SJSA1 (cell line): ENCODE data around the gene HIBCH. TPM values are rescaled to one million over a fixed set of nuclear protein-coding genes. Genes with fewer than 3 reads are reported as not detected.
"Not testable (repeated sequence)": the region's sequence is repeated elsewhere in the genome, so short reads cannot be mapped to it uniquely, and the experiment has no call there.

Experiments used
- DNase-seq, 2 experiments: peaks; one replicate each; pipeline ENCODE4 v3.0.0-alpha.2; 2015 to 2020; ENCODE audit warnings: low spot score in 2 of 2, low read depth in 1 of 2
- H3K27ac ChIP-seq: fragments of 250-450 bp; sonication (Bioruptor Pico); 2 replicates; pipeline ENCODE4 v1.5.1; 2020; ENCODE audit warnings: mild to moderate bottlenecking, moderate library complexity
- H3K27me3 ChIP-seq: fragments of 250-450 bp; sonication (Bioruptor Pico); replicated peaks from 2 replicates; pipeline ENCODE4 v1.5.1; 2020; ENCODE audit warnings: mild to moderate bottlenecking, moderate library complexity
- H3K36me3 ChIP-seq: fragments of 250-450 bp; sonication (Bioruptor Pico); 2 replicates; pipeline ENCODE4 v1.5.1; 2020; ENCODE audit warnings: mild to moderate bottlenecking
- H3K4me1 ChIP-seq: fragments of 250-450 bp; sonication (Bioruptor Pico); replicated peaks from 2 replicates; pipeline ENCODE4 v1.6.1; 2021; ENCODE audit warnings: mild to moderate bottlenecking
- H3K4me3 ChIP-seq: fragments of 250-450 bp; sonication (Bioruptor Pico); 2 replicates; pipeline ENCODE4 v1.5.1; 2020; ENCODE audit warnings: mild to moderate bottlenecking
- H3K9me3 ChIP-seq: fragments of 250-450 bp; sonication (Bioruptor Pico); replicated peaks from 2 replicates; pipeline ENCODE4 v1.5.1; 2020; ENCODE audit warnings: mild to moderate bottlenecking
- total RNA-seq: library from RNA; depleted of rRNA; stranded (reverse); fragments of >200 nt; shearing (Covaris generic); gene quantifications from 2 replicates; pipeline ENCODE4 v1.2.3, GENCODE V29; 2014

Gene HIBCH
- total RNA-seq, 1 experiment from 2014 or later: 16.0 TPM

DNA sequence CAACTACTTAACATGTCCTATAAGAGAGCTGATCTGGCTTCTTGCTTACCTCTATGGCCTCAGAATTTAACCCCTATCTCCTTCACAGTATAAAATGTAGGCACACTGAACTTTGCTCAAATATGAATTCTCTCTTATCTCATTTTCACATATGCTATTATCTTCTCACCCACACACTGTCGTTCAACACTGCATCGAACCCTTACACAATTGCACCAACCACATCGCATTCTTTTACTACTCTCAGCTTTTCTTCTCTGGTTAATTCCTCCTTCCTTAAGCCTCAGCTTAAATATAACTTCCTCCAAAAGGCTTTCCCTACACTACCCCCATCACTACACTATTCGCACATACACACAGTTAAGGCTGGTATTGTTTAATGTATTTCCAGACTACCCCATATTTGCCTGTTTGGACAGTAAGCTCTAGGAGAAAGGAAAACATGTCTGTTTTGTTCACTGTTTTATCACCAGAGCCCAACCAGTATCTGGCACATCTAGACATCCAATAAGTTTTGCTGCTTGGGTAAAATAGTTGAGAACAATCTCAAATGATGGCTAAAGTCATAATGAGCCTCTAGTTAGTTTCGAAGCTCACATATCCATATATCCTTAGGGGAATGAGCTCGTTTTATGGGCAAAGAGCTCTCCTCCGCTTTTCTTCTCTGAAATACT lies 47.7 kb downstream of the HIBCH start:
- H3K36me3 ChIP-seq: no peaks in the 10 kb centered on the region
- H3K9me3 ChIP-seq: no peaks in the 10 kb centered on the region
- H3K27ac ChIP-seq: no peak overlapping the region
- peaks cover 15% of the 10 kb centered on the region for H3K4me1 ChIP-seq
- no peak overlapping the region for H3K4me3 ChIP-seq
- H3K27me3 ChIP-seq: no peaks in the 10 kb centered on the region
- no peak for DNase-seq

DNA sequence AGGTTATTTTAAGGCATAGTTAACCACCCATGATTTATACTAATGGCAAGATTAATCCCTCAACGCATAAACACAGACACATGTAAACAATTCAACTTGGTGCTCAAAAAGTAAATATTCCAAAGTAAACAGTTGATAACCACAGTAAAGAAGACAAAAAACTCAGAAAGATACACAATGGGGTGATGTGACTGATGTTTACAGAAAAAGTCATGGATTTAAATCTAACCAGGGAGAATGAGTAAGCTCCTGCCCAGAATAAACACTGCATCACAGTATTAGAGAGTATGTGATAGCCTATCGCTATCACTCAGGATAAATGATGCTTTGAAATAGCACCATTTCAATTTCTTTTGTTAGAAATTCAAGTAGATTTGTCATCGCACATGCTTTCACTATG lies 49.3 kb downstream of the HIBCH start:
- DNase-seq: peak in 1 of 2 experiments; percentile 91
- Histone ChIP-seq H3K4me1 (peaks cover 18% of the 10 kb centered on the region), H3K9me3 (no peaks in the 10 kb centered on the region), H3K36me3 (no peaks in the 10 kb centered on the region), H3K27me3 (no peaks in the 10 kb centered on the region), H3K4me3 (no peak overlapping the region), H3K27ac (no peak overlapping the region)

DNA sequence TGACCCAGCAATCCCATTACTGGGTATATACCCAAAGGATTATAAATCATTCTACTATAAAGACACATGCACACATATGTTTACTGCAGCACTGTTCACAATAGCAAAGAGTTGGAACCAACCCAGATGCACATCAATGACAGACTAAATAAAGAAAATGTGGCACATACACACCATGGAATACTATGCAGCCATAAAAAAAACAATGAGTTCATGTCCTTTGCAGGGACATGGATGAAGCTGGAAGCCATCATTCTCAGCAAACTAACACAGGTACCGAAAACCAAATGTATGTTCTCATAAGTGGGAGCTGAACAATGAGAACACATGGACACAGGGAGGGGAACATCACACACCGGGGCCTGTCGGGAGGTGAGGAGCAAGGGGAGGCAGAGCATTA lies 49.9 kb downstream of the HIBCH start:
- H3K9me3 ChIP-seq, H3K27me3 ChIP-seq: not testable (repeated sequence)

DNA sequence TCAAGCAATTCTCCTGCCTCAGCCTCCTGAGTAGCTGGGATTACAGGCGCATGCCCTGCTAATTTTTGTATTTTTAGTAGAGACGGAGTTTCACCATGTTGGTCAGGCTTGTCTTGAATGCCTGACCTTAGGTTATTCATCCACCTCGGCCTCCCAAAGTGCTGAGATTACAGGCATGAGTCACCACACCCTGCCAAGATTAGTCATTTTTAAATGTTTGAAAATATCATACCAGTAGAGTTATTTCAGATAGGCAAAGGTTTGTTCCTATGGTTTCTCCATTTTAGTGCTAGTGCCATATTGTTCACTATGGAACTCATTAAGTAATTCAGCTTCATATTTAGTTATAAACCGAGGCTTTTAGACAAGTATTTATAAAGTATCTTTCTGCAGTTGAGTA lies 52.3 kb downstream of the HIBCH start:
- Histone ChIP-seq H3K4me1 (peaks cover 21% of the 10 kb centered on the region), H3K27me3 (no peaks in the 10 kb centered on the region), H3K36me3 (no peaks in the 10 kb centered on the region), H3K9me3 (no peaks in the 10 kb centered on the region), H3K27ac (peak overlapping the region; percentile 30; the same call in 1 of the 2 replicates), H3K4me3 (no peak overlapping the region)
- DNase-seq: peak; percentile 52 to 69

More for the DNA sequence above, 49.9 kb downstream of the HIBCH start:
- H3K27ac ChIP-seq, H3K4me3 ChIP-seq, H3K36me3 ChIP-seq: not testable (repeated sequence)
- peak in 1 of 2 experiments; percentile 4 for DNase-seq
- H3K4me1 ChIP-seq: peaks cover 18% of the 10 kb centered on the region

DNA sequence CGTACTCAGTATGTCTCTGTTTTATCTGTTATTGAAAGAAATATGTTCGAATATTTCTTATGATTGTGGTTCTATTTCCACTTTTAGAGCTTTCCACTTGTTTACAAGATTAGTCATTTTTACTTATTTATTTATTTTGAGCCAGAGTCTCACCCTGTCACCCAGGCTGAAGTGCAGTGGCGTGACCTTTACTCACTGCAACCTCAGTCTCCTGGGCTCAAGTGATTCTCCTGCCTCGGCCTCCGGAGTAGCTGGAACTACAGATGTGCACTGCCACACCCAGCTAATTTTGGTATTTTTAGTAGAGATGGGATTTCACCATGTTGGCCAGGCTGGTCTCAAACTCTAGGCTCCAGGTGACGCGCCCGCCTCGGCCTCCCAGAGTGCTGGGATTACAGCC lies 53.3 kb downstream of the HIBCH start:
- Histone ChIP-seq H3K4me1 (peaks cover 27% of the 10 kb centered on the region), H3K9me3 (no peaks in the 10 kb centered on the region), H3K27ac (no peak overlapping the region), H3K4me3 (no peak overlapping the region), H3K36me3 (no peaks in the 10 kb centered on the region), H3K27me3 (no peaks in the 10 kb centered on the region)
- no peak for DNase-seq

DNA sequence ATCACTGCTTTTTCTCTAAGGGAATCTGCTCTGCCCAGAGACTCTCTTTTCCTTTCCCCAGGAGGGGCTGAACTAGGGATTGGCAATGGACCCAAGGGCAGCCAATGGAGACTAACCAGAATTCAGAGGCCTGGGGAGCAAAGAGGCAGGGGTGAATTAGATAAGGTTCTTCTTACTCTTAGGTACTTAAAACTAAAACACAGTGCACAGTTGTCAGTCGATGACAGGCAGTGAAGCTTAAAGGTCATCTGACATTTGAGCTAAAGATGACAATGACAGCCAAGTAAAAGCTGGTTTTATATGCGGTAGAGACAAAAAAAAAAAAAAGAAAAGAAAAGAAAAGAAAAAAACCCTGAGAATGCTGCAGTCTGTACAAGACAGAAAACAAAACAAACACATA lies 57.8 kb downstream of the HIBCH start:
- H3K27ac ChIP-seq: no peak overlapping the region
- no peaks in the 10 kb centered on the region for H3K9me3 ChIP-seq
- H3K4me1 ChIP-seq: peaks cover 11% of the 10 kb centered on the region
- H3K36me3 ChIP-seq: peaks cover 14% of the 10 kb centered on the region
- no peak for DNase-seq
- no peaks in the 10 kb centered on the region for H3K27me3 ChIP-seq
- no peak overlapping the region for H3K4me3 ChIP-seq

DNA sequence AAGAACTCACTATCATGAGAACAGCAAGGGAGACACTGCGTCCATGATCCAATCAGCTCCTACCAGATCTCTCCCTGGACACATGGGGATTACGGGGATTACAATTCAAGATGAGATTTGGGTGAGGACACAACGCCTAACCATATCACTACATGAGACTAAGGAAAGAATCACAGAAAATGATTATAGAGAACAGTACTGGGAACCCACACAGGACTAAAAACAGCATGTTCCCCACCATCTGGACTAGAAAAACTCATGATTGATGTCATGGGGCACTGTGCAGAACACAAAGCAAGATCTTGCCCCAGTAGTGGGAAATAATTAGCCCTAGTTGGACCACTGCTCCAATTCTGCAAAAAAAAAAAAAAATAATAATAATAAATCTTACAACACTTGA lies 63.5 kb downstream of the HIBCH start:
- Histone ChIP-seq H3K36me3 (peaks cover 17% of the 10 kb centered on the region), H3K27me3 (no peaks in the 10 kb centered on the region), H3K27ac (no peak overlapping the region), H3K4me1 (no peaks in the 10 kb centered on the region), H3K4me3 (no peak overlapping the region), H3K9me3 (no peaks in the 10 kb centered on the region)
- no peak for DNase-seq

DNA sequence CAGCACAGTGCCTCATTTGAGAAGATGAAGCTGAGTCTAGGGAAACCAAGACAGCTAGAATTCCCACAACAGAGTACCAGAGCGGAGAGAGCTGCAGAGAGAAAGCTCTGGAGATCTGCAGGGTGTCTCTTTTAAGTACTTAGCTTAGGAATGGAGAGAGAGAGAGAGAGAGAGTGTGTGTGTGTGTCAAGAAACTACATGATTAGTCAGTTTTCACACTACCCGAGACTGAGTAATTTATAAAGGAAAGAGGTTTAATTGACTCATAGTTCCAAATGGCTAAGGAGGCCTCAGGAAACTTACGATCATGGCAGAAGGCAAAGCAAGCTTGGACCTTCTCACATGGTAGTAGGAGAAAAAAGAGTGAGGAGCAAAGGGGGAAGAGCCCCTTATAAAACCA lies 64.0 kb downstream of the HIBCH start:
- Histone ChIP-seq H3K27ac (no peak overlapping the region), H3K4me1 (no peaks in the 10 kb centered on the region), H3K9me3 (no peaks in the 10 kb centered on the region), H3K36me3 (peaks cover 17% of the 10 kb centered on the region), H3K27me3 (no peaks in the 10 kb centered on the region), H3K4me3 (no peak overlapping the region)
- no peak for DNase-seq

DNA sequence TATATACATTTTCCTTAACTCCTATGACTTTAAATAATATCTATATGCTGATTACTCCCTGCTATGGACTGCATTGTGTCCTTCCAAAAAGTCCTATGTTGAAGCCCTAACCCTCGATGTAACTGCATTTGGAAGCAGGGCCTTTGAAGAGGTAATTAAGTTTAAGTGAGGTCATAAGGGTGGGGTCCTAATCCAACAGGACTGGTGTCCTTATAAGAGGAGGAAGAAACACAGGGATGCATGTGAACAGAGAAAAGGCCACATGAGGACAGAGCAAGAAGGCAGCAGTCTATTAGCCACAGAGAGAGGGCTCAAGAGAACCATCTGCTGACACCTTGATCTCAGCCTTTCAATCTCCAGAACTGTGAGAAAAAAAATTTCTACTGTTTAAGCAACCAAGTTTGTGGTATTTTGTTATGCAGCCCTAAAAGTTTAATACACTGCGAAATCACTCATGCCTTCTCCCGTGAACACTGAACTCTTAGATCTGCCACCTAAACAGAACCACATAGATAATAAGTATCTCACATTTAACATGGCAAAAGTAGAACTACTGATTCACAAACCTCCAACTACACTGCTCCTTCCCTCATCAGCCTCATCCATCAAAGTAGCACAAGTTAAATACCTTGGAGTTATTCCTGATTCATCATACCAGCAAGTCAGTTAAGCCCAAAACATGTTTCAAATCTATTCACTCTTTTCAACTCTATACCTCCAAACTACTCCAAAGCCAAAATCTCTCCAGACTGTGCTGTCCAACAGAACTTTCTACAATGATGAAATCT lies 65.4 kb downstream of the HIBCH start:
- Histone ChIP-seq H3K27me3 (no peaks in the 10 kb centered on the region), H3K4me3 (no peak overlapping the region), H3K9me3 (no peaks in the 10 kb centered on the region), H3K4me1 (no peaks in the 10 kb centered on the region), H3K27ac (no peak overlapping the region), H3K36me3 (peaks cover 25% of the 10 kb centered on the region)
- no peak for DNase-seq

DNA sequence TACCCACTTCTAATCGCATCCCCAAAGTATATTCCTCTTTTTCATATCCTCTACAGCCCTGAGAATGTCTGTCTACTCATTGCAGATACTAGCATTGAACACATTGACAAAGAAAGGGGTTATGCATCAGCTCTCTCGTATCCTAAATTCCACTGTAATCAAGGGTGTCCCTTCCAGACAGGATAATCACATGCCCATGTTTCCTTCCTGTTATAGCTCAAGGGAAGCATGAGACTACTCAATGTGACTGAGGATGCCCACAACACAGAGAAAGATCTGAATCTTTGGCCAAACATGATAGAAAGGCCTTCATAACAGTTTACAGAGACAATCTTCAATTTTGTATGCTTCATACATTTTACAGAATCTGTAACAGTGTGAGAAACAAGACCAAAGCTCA lies 69.2 kb downstream of the HIBCH start:
- Histone ChIP-seq H3K27me3 (no peaks in the 10 kb centered on the region), H3K27ac (no peak overlapping the region), H3K4me3 (no peak overlapping the region), H3K36me3 (peaks cover 11% of the 10 kb centered on the region), H3K9me3 (no peaks in the 10 kb centered on the region), H3K4me1 (no peaks in the 10 kb centered on the region)
- DNase-seq: no peak

DNA sequence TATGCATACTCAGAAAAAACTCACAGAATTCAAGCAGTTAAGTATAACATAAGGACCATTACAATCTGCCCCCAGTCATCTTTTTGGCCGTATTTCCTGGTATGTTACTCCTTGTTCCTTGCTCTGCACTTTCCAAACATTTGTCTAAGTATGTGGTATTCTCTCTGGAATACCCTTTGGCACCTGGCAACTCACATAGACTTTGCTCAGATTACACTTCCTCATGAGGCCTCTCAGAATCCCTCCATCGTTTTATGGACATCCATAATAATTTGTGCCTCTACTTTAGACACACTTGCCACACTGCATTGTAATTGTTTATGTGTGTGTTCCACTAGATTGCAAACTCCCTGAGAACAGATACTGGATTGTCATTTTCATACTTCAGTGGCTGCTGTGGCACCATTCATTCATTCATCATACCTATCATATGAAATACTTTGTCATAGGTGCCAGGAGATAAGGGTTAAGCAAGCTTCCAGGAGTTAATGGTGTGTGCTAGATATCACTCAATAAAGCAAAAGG lies 84.0 kb downstream of the HIBCH start:
- Histone ChIP-seq H3K27me3 (no peaks in the 10 kb centered on the region), H3K27ac (no peak overlapping the region), H3K9me3 (0 out of 2 replicates have a peak, but pooled peaks cover 2% of the 10 kb centered on the region), H3K4me3 (no peak overlapping the region), H3K36me3 (peaks cover 5% of the 10 kb centered on the region), H3K4me1 (no peaks in the 10 kb centered on the region)
- no peak for DNase-seq

DNA sequence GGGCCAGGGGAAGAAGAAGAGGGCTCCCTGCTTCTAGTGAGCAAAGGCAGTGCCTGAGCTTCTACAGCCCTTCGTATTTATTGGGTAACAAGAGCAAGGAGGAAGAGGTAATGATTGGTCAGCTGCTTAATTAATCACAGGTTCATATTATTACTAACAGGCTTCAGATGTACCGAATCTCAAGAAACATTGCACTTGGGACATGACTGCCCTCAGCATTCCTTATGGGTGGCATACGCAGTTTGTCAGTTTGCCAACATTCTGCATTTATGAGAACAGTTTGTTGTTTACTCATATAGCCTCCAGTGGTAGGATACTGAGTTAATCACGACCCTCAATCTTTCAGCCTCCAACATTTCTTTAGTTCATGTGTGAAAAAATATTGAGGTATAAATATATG lies 84.5 kb downstream of the HIBCH start:
- no peak for DNase-seq
- Histone ChIP-seq H3K27ac (no peak overlapping the region), H3K36me3 (peaks cover 5% of the 10 kb centered on the region), H3K4me1 (no peaks in the 10 kb centered on the region), H3K4me3 (no peak overlapping the region), H3K27me3 (no peaks in the 10 kb centered on the region), H3K9me3 (0 out of 2 replicates have a peak, but pooled peaks cover 2% of the 10 kb centered on the region)

DNA sequence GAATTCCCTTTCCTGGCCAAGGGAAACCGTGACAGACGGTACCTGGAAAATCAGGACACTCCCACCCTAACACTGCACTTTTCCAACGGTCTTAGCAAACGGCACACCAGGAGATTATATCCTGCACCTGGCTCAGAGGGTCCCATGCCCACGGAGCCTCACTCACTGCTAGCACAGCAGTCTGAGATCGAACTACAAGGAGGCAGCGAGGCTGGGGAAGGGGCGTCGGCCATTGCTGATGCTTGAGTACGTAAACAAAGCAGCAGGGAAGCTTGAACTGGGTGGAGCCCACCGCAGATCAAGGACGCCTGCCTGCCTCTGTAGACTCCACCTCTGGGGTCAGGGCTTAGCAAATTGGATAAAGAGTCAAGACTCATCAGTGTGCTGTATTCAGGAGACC lies 95.6 kb downstream of the HIBCH start:
- H3K27me3 ChIP-seq, H3K36me3 ChIP-seq, H3K4me3 ChIP-seq, H3K27ac ChIP-seq, DNase-seq, H3K9me3 ChIP-seq, H3K4me1 ChIP-seq: not testable (repeated sequence)

DNA sequence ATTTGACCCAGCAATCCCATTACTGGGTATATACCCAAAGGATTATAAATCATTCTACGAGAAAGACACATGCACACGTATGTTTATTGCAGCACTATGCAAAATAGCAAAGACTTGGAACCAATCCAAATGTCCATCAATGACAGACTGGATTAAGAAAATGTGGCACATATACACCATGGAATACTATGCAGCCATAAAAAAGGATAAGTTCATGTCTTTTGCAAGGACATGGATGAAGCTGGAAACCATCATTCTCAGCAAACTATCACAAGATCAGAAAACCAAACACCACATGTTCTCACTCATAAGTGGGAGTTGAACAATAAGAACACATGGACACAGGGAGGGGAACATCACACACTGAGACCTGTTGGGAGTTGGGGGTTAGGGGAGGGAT lies 96.9 kb downstream of the HIBCH start:
- not testable (repeated sequence) for H3K27me3 ChIP-seq, H3K4me1 ChIP-seq, H3K4me3 ChIP-seq, DNase-seq, H3K9me3 ChIP-seq, H3K36me3 ChIP-seq, H3K27ac ChIP-seq
